PFSK-1 (cell line): ENCODE data around the gene AP1M1.

Experiments used
- POLR2AphosphoS5 ChIP-seq: IDR thresholded peaks from 2 replicates; pipeline ENCODE4 v1.6.1; 2012; ENCODE audit warnings: low read depth, mild to moderate bottlenecking, control low read depth, low read length, moderate library complexity
- REST ChIP-seq, 2 experiments: IDR thresholded peaks; 2 replicates each; pipeline versions ENCODE4 v1.6.1 to v1.8.0; 2011 to 2012; ENCODE audit warnings: low read depth in 2 of 2, low read length in 2 of 2, control low read depth in 1 of 2, inconsistent platforms in 1 of 2, mild to moderate bottlenecking in 1 of 2, moderate library complexity in 1 of 2; ENCODE audit not compliant: insufficient read depth in 1 of 2
- TAF1 ChIP-seq: IDR thresholded peaks from 2 replicates; pipeline ENCODE4 v1.6.1; 2012; ENCODE audit warnings: low read length, control low read depth, borderline replicate concordance; ENCODE audit not compliant: insufficient read depth

- no peak for TF ChIP-seq TAF1
- no peak for TF ChIP-seq REST (IDR thresholded peaks at IDR 0.05; ENCODE audit: insufficient read depth in 1 of 2, low read depth in 2 of 2, low read length in 2 of 2)
- TF ChIP-seq POLR2AphosphoS5: no peak
Measured at GRCh38 chr19:16190198-16190597, 7.5 kb upstream of the AP1M1 start.
